Esophagus squamous epithelium (tissue), 5 donors: ENCODE results near the gene ESR2. TPM values are rescaled to one million over a fixed set of nuclear protein-coding genes. Genes with fewer than 3 reads are reported as not detected.

Experiments used
- DNase-seq: peaks from one replicate; lab custom pipeline; 2025; lab: John Stamatoyannopoulos, UW
- H3K27ac ChIP-seq, 4 donors: fragments of 200-600 bp; sonication (generic); one replicate each; pipeline ENCODE4 v1.5.1; 2016 to 2019; ENCODE audit warnings: mild to moderate bottlenecking in 1 of 4
- H3K27me3 ChIP-seq, 4 donors: fragments of 200-600 bp; sonication (generic); 1 replicate in 3 of 4; 2 replicates in 1 of 4; pipeline versions ENCODE4 v1.5.1 to v1.6.0; 2017 to 2021; ENCODE audit warnings: antibody characterized with exemption in 1 of 4
- H3K36me3 ChIP-seq, 3 donors: fragments of 200-600 bp; sonication (generic); one replicate each; pipeline ENCODE4 v1.5.1; 2016 to 2019
- H3K4me1 ChIP-seq, 3 donors: fragments of 200-600 bp; sonication (generic); one replicate each; pipeline ENCODE4 v1.5.1; 2017 to 2019
- H3K4me3 ChIP-seq, 4 donors: fragments of 200-600 bp; sonication (generic); 1 replicate in 3 of 4; 2 replicates in 1 of 4; pipeline ENCODE4 v1.5.1; 2016 to 2019; ENCODE audit warnings: mild to moderate bottlenecking in 2 of 4, moderate library complexity in 1 of 4
- H3K9me3 ChIP-seq, 3 donors: fragments of 200-600 bp; sonication (generic); one replicate each; pipeline ENCODE4 v1.5.1; 2016 to 2019
- POLR2A ChIP-seq, 4 donors: fragments of 450-650 bp; IDR thresholded peaks; one replicate each; pipeline ENCODE4 v1.6.1; 2017; ENCODE audit warnings: antibody characterized with exemption in 4 of 4, mild to moderate bottlenecking in 4 of 4, moderate library complexity in 3 of 4
- WGBS, 2 donors: methylation state at CpG; one replicate each; pipeline ENCODE4 v1.1.5; 2018; 5-methylcytosine and 5-hydroxymethylcytosine counted together
- intact Hi-C: fragments of 100-400 bp; cut with DNase I; formaldehyde crosslinking; loops from one replicate; pipeline ENCODE4 v1.15.0; 2022
- total RNA-seq, 4 donors: library from RNA; depleted of rRNA; stranded (reverse); fragments of >200 nt; gene quantifications; one replicate each; pipeline ENCODE4 v1.1.0, GENCODE V29; 2016
- TF ChIP-seq, protein P1 (sequence below), 6 experiments: fragments of 450-650 bp in 4 of 6; fragments of 200-600 bp in 2 of 6; sonication (generic) in 2 of 6; IDR thresholded peaks; one replicate each; pipeline ENCODE4 v1.5.1; 2016 to 2019; ENCODE audit warnings: antibody characterized with exemption in 6 of 6, mild to moderate bottlenecking in 4 of 6, moderate library complexity in 4 of 6
- donor health status: DM: yes; HTN: yes; CAD: no.

ESR2 gene
- total RNA-seq, 4 donors from 2014 or later = 0.29 to 2.7 (median 0.31) TPM; not detected in 1

DNA sequence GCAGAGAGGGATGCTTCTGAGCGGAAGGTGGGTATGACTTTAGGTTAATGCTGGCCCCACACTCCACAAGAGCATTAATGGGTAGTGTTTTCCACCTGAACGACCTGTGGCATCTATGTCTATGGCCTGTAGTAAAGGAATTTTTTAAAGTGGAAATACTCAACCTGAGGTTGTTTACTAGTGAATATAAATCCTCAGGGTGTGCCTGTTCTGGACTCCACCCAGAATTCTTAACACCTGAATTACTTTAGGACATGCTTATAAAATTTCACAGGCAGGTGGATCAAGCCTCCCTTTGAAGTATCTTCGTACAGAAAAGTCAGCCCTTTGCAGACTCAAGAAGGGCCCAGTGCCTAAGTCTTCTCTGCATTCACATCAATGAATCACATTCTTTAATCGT, 196.1 kb downstream of the ESR2 start:
- no peak for TF ChIP-seq POLR2A (IDR thresholded peaks at IDR 0.05)
- TF ChIP-seq, protein P1, sequence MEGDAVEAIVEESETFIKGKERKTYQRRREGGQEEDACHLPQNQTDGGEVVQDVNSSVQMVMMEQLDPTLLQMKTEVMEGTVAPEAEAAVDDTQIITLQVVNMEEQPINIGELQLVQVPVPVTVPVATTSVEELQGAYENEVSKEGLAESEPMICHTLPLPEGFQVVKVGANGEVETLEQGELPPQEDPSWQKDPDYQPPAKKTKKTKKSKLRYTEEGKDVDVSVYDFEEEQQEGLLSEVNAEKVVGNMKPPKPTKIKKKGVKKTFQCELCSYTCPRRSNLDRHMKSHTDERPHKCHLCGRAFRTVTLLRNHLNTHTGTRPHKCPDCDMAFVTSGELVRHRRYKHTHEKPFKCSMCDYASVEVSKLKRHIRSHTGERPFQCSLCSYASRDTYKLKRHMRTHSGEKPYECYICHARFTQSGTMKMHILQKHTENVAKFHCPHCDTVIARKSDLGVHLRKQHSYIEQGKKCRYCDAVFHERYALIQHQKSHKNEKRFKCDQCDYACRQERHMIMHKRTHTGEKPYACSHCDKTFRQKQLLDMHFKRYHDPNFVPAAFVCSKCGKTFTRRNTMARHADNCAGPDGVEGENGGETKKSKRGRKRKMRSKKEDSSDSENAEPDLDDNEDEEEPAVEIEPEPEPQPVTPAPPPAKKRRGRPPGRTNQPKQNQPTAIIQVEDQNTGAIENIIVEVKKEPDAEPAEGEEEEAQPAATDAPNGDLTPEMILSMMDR (IDR thresholded peaks at IDR 0.05) = no peak
- H3K4me1 ChIP-seq = peaks cover 0 to 35% (median 0%) of the 10 kb centered on the region in 3 donors
- H3K36me3 ChIP-seq = peaks cover 0 to 84% (median 12%) of the 10 kb centered on the region in 3 donors
- H3K9me3 ChIP-seq = no peaks in the 10 kb centered on the region
- no peak overlapping the region for H3K4me3 ChIP-seq
- DNase-seq = no peak
- H3K27ac ChIP-seq = peak overlapping the region in 3 of 4 donors; percentile 38 to 46 (median 43)
- 51 to 76% methylated on average over 4 of the region's 4 CpGs for WGBS, 2 donors
- no peaks in the 10 kb centered on the region for H3K27me3 ChIP-seq
- intact Hi-C loops = no loop called here

DNA sequence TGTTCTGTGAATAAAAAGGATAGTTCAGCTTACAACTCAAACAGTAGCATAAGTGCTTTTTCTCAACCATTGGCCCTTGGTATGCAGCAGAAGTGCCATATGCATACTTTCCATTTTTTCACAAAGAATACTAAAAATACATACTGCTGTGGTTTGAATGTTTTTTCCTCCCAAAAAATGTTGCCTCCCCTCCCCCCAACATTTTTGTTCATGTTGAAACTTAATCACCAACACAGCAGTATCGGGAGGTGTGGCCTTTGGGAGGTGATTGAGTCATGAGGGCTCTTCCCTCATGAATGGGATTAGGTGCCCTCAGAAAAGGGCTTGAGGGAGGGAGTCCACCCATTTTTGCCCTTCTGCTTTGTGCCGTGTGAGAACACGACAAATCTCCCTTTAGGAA, 198.6 kb downstream of the ESR2 start:
- intact Hi-C loops = no loop called here
- no peak for DNase-seq
- Histone ChIP-seq H3K4me1 (peaks cover 0 to 41% (median 0%) of the 10 kb centered on the region in 3 donors), H3K27ac (peak overlapping the region in 3 of 4 donors; percentile 37 to 51 (median 49)), H3K4me3 (no peak overlapping the region), H3K36me3 (peaks cover 0 to 84% (median 4%) of the 10 kb centered on the region in 3 donors), H3K27me3 (no peaks in the 10 kb centered on the region), H3K9me3 (no peaks in the 10 kb centered on the region)
- TF ChIP-seq POLR2A (IDR thresholded peaks at IDR 0.05) = no peak
- TF ChIP-seq, protein P1 (IDR thresholded peaks at IDR 0.05) = no peak
- 54 to 80% methylated on average over 3 of the region's 3 CpGs for WGBS, 2 donors

DNA sequence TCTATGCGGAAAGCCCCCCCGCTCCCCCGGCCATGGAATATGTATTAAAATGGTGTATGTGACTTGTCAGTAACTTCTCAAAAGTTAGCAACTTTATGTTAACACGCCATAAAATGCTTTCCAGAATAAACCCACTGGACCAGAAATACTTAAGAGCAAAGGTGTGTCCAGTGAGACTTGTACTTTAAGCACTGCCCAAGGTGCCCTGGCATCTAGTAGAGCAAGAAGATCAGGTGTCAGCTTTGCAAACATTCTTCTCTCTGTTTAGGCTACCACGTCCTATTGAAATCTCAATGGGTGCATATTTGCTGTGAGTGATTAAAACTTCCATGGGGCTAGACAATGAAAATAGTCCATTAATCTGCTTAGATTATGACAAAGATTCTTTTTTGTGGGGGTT, 201.2 kb downstream of the ESR2 start:
- Histone ChIP-seq H3K27ac (peak overlapping the region in 3 of 4 donors; percentile 46 to 71 (median 60)), H3K9me3 (no peaks in the 10 kb centered on the region), H3K27me3 (no peaks in the 10 kb centered on the region), H3K36me3 (peaks cover 0 to 89% (median 2%) of the 10 kb centered on the region in 3 donors), H3K4me1 (peaks cover 0 to 32% (median 0%) of the 10 kb centered on the region in 3 donors), H3K4me3 (peak overlapping the region in 1 of 4 donors; percentile 3)
- intact Hi-C loops = no loop called here
- TF ChIP-seq, protein P1 (IDR thresholded peaks at IDR 0.05) = no peak
- no peak for TF ChIP-seq POLR2A (IDR thresholded peaks at IDR 0.05)
- DNase-seq = no peak
- WGBS, 2 donors = 82 to 90% methylated on average over 4 to 5 of the region's 5 CpGs

DNA sequence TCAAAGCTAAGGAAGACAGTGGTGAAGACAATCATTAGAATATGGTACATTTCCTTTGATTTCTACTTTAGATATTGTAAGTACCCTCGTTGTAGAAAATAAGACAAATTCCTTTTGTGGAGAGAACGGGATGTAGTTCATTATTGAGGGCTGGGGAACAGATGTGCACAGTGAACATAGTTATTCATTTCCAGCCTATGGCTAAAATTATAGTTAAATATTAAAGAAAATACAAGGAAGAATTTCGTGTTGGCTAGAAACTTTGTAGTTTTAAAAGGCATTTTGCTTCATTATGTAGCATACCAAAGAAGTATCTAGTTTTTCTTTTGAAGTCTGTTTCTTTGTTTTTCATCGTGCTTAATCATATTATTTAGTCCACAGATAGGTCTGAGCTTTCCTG, 201.8 kb downstream of the ESR2 start:
- 80 to 85% methylated on average over 4 of the region's 4 CpGs for WGBS, 2 donors
- DNase-seq = no peak
- Histone ChIP-seq H3K4me3 (no peak overlapping the region), H3K27me3 (no peaks in the 10 kb centered on the region), H3K36me3 (peaks cover 0 to 88% (median 0%) of the 10 kb centered on the region in 3 donors), H3K4me1 (peaks cover 0 to 26% (median 0%) of the 10 kb centered on the region in 3 donors), H3K9me3 (no peaks in the 10 kb centered on the region), H3K27ac (peak overlapping the region in 3 of 4 donors; percentile 46 to 71 (median 60))
- no peak for TF ChIP-seq POLR2A (IDR thresholded peaks at IDR 0.05)
- TF ChIP-seq, protein P1 (IDR thresholded peaks at IDR 0.05) = no peak
- intact Hi-C loops = no loop called here

DNA sequence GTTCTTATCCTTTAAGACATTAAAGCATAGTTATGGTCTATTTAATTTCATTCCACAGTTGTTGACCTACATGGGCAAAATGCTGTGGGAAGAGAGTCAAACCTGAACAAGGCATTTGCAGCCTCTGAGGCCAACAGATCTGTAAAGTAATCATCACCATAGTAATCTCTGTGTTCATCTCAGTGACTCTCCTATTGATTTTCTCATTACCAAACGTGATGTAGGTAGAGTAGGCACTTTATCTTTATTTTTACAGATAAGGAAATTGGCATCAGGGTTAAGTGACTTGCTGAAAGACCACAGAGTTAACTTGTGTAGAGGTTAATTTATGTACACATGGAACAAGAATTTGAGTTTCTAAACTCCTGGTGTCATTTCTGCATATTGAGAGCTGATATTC, 203.0 kb downstream of the ESR2 start:
- no peak overlapping the region for H3K27ac ChIP-seq
- H3K9me3 ChIP-seq = no peaks in the 10 kb centered on the region
- peaks cover 0 to 80% (median 0%) of the 10 kb centered on the region in 3 donors for H3K36me3 ChIP-seq

More for the DNA sequence above, 203.0 kb downstream of the ESR2 start:
- 88% methylated on average over 1 of the region's 1 CpG for WGBS, 2 donors
- Histone ChIP-seq H3K4me3 (no peak overlapping the region), H3K4me1 (peaks cover 0 to 16% (median 0%) of the 10 kb centered on the region in 3 donors), H3K27me3 (no peaks in the 10 kb centered on the region)
- TF ChIP-seq POLR2A (IDR thresholded peaks at IDR 0.05) = no peak
- TF ChIP-seq, protein P1 (IDR thresholded peaks at IDR 0.05) = no peak
- DNase-seq = no peak
- intact Hi-C loops = no loop called here
